Measurements from ENCODE around the gene PRR15. TPM values are rescaled to one million over a fixed set of nuclear protein-coding genes. Genes with fewer than 3 reads are reported as not detected.

The PRR15 gene
- total and polyA plus RNA-seq, 2 donors from 2014 or later = 21.2 to 27.5 TPM

GRCh38 chr7:29607889-29608288 is 44.3 kb downstream of the PRR15 start:
- no peak overlapping the region for H3K9ac ChIP-seq (ENCODE audit: low read length in 3 of 3)

GRCh38 chr7:29609162-29610037 is 45.8 kb downstream of the PRR15 start:
- H3K9me3 ChIP-seq (ENCODE audit: control insufficient read depth in 2 of 3, insufficient read depth in 1 of 3, low read length in 3 of 3) = no peaks in the 10 kb centered on the region
- no peaks in the 10 kb centered on the region for H3K4me1 ChIP-seq (ENCODE audit: control insufficient read depth in 2 of 3, insufficient read depth in 2 of 3, low read depth in 1 of 3, low read length in 3 of 3)
- H3K4me3 ChIP-seq (ENCODE audit: low read length in 3 of 3) = no peak overlapping the region
- no peak overlapping the region for H3K27ac ChIP-seq (ENCODE audit: low read depth in 2 of 2, low read length in 2 of 2)
- TF ChIP-seq CTCF (IDR thresholded peaks at IDR 0.05; ENCODE audit: borderline replicate concordance, extremely low read depth, insufficient read depth) = peak; percentile 58
- H3K27me3 ChIP-seq (ENCODE audit: control insufficient read depth, insufficient read depth, low read length) = no peaks in the 10 kb centered on the region
- FAIRE-seq (no peak), DNase-seq (peak in 1 of 5 donors; percentile 37)
- intact Hi-C loops (cut with DNase I) = no loop called here
- no peak overlapping the region for H3K9ac ChIP-seq (ENCODE audit: low read length in 3 of 3)
- H3K36me3 ChIP-seq (ENCODE audit: control insufficient read depth in 2 of 3, insufficient read depth in 3 of 3, low read length in 3 of 3) = no peaks in the 10 kb centered on the region

More at GRCh38 chr7:29607889-29608288, 44.3 kb downstream of the PRR15 start:
- intact Hi-C loops (cut with DNase I) = no loop called here
- Histone ChIP-seq H3K27ac (ENCODE audit: low read depth in 2 of 2, low read length in 2 of 2) (no peak overlapping the region), H3K4me1 (ENCODE audit: control insufficient read depth in 2 of 3, insufficient read depth in 2 of 3, low read depth in 1 of 3, low read length in 3 of 3) (no peaks in the 10 kb centered on the region), H3K27me3 (ENCODE audit: control insufficient read depth, insufficient read depth, low read length) (no peaks in the 10 kb centered on the region), H3K4me3 (ENCODE audit: low read length in 3 of 3) (no peak overlapping the region), H3K9me3 (ENCODE audit: control insufficient read depth in 2 of 3, insufficient read depth in 1 of 3, low read length in 3 of 3) (no peaks in the 10 kb centered on the region), H3K36me3 (ENCODE audit: control insufficient read depth in 2 of 3, insufficient read depth in 3 of 3, low read length in 3 of 3) (no peaks in the 10 kb centered on the region)
- DNase-seq (no peak), FAIRE-seq (no peak)
- no peak for TF ChIP-seq CTCF (IDR thresholded peaks at IDR 0.05; ENCODE audit: borderline replicate concordance, extremely low read depth, insufficient read depth)

- Histone ChIP-seq H3K36me3 (ENCODE audit: control insufficient read depth in 2 of 3, insufficient read depth in 3 of 3, low read length in 3 of 3) (no peaks in the 10 kb centered on the region), H3K4me3 (ENCODE audit: low read length in 3 of 3) (no peak overlapping the region), H3K9me3 (ENCODE audit: control insufficient read depth in 2 of 3, insufficient read depth in 1 of 3, low read length in 3 of 3) (no peaks in the 10 kb centered on the region), H3K27me3 (ENCODE audit: control insufficient read depth, insufficient read depth, low read length) (no peaks in the 10 kb centered on the region), H3K27ac (ENCODE audit: low read depth in 2 of 2, low read length in 2 of 2) (no peak overlapping the region), H3K4me1 (ENCODE audit: control insufficient read depth in 2 of 3, insufficient read depth in 2 of 3, low read depth in 1 of 3, low read length in 3 of 3) (no peaks in the 10 kb centered on the region), H3K9ac (ENCODE audit: low read length in 3 of 3) (no peak overlapping the region)
- no peak for TF ChIP-seq CTCF (IDR thresholded peaks at IDR 0.05; ENCODE audit: borderline replicate concordance, extremely low read depth, insufficient read depth)
- DNase-seq (no peak), FAIRE-seq (no peak)
- intact Hi-C loops (cut with DNase I) = no loop called here
These were observed 46.5 kb downstream of the PRR15 start for GRCh38 chr7:29610086-29610485.

Data from kidney (tissue), 14 donors.